Mucosa of rectum (tissue), 2 donors: ENCODE measurements around the gene TEX54.
"Not testable (repeated sequence)": the region's sequence is repeated elsewhere in the genome, so short reads cannot be mapped to it uniquely, and the experiment has no call there.

Source experiments
- H3K27ac ChIP-seq, 2 donors: one replicate each; pipeline ENCODE4 v1.7.0; 2013; ENCODE audit warnings: inconsistent platforms in 2 of 2, low read depth in 2 of 2, low read length in 2 of 2
- H3K27me3 ChIP-seq, 2 donors: one replicate each; pipeline ENCODE4 v1.7.0; 2013; ENCODE audit warnings: low read length in 2 of 2; ENCODE audit not compliant: control insufficient read depth in 2 of 2, insufficient read depth in 2 of 2
- H3K36me3 ChIP-seq, 2 donors: one replicate each; pipeline ENCODE4 v1.7.0; 2013; ENCODE audit warnings: low read length in 2 of 2; ENCODE audit not compliant: control insufficient read depth in 2 of 2, insufficient read depth in 2 of 2
- H3K4me1 ChIP-seq, 2 donors: one replicate each; pipeline ENCODE4 v1.7.0; 2013; ENCODE audit warnings: low read length in 2 of 2, mild to moderate bottlenecking in 1 of 2; ENCODE audit not compliant: control insufficient read depth in 2 of 2, insufficient read depth in 2 of 2
- H3K4me3 ChIP-seq, 2 donors: one replicate each; pipeline ENCODE4 v1.7.0; 2013; ENCODE audit warnings: low read length in 2 of 2
- H3K9ac ChIP-seq, 2 donors: one replicate each; pipeline ENCODE4 v1.7.0; 2013; ENCODE audit warnings: low read length in 2 of 2, low read depth in 1 of 2, mild to moderate bottlenecking in 1 of 2
- H3K9me3 ChIP-seq, 2 donors: one replicate each; pipeline ENCODE4 v1.7.0; 2013; ENCODE audit warnings: low read length in 2 of 2; ENCODE audit not compliant: control insufficient read depth in 2 of 2
- donor health status: healthy.
- donor health status: Normal muscosa, but diverticular disease.

Gene TEX54

GRCh38 chr11:62831520-62832335, 913 bp downstream of the TEX54 start, which contains the start of gene STX5:
TSS of gene STX5 (minus strand) at chr11:62832051. CDS start at chr11:62831243, 808 bp downstream.
- Histone ChIP-seq H3K36me3 (peaks cover 32 to 37% of the 10 kb centered on the region in 2 donors), H3K9me3 (no peaks in the 10 kb centered on the region), H3K9ac (peak within 1 kb of the TSS; percentile 98), H3K4me1 (peaks cover 19 to 21% of the 10 kb centered on the region in 2 donors), H3K27me3 (no peaks in the 10 kb centered on the region), H3K4me3 (peak within 1 kb of the TSS; percentile 94 to 100), H3K27ac (peak within 1 kb of the TSS; percentile 99)

GRCh38 chr11:62830904-62831519, 1.6 kb downstream of the TEX54 start:
- Histone ChIP-seq H3K9ac (peak overlapping the region; percentile 92 to 98), H3K9me3 (no peaks in the 10 kb centered on the region), H3K4me1 (peaks cover 19 to 21% of the 10 kb centered on the region in 2 donors), H3K27ac (peak overlapping the region; percentile 99), H3K36me3 (peaks cover 28 to 34% of the 10 kb centered on the region in 2 donors), H3K4me3 (peak overlapping the region; percentile 94 to 100), H3K27me3 (no peaks in the 10 kb centered on the region)

- Histone ChIP-seq H3K36me3 (peaks cover 39 to 45% of the 10 kb centered on the region in 2 donors), H3K4me1 (peaks cover 14 to 19% of the 10 kb centered on the region in 2 donors)
- not testable (repeated sequence) for H3K4me3 ChIP-seq, H3K9me3 ChIP-seq, H3K27me3 ChIP-seq, H3K9ac ChIP-seq, H3K27ac ChIP-seq
Measured at GRCh38 chr11:62828130-62828529, 4.5 kb downstream of the TEX54 start.

- Histone ChIP-seq H3K9ac (no peak overlapping the region), H3K36me3 (peaks cover 61 to 70% of the 10 kb centered on the region in 2 donors), H3K4me1 (no peaks in the 10 kb centered on the region), H3K27me3 (no peaks in the 10 kb centered on the region), H3K9me3 (no peaks in the 10 kb centered on the region), H3K27ac (no peak overlapping the region), H3K4me3 (no peak overlapping the region)
Measured at GRCh38 chr11:62823677-62824076, 9.0 kb downstream of the TEX54 start.

- no peaks in the 10 kb centered on the region for H3K4me1 ChIP-seq
- H3K4me3 ChIP-seq: no peak overlapping the region
- no peak overlapping the region for H3K9ac ChIP-seq
- H3K27ac ChIP-seq: no peak overlapping the region
- H3K36me3 ChIP-seq: peaks cover 18 to 27% of the 10 kb centered on the region in 2 donors
- H3K27me3 ChIP-seq: no peaks in the 10 kb centered on the region
- H3K9me3 ChIP-seq: no peaks in the 10 kb centered on the region
Measured at GRCh38 chr11:62817129-62817528, 15.5 kb downstream of the TEX54 start.

- Histone ChIP-seq H3K9me3 (no peaks in the 10 kb centered on the region), H3K27ac (no peak overlapping the region), H3K4me1 (no peaks in the 10 kb centered on the region), H3K36me3 (peaks cover 18 to 22% of the 10 kb centered on the region in 2 donors), H3K9ac (no peak overlapping the region), H3K27me3 (no peaks in the 10 kb centered on the region), H3K4me3 (no peak overlapping the region)
Measured at GRCh38 chr11:62816557-62816956, 16.1 kb downstream of the TEX54 start.

- Histone ChIP-seq H3K4me3 (no peak overlapping the region), H3K4me1 (no peaks in the 10 kb centered on the region), H3K27ac (no peak overlapping the region), H3K36me3 (peaks cover 2 to 9% of the 10 kb centered on the region in 2 donors), H3K9ac (no peak overlapping the region), H3K27me3 (no peaks in the 10 kb centered on the region), H3K9me3 (no peaks in the 10 kb centered on the region)
Measured at GRCh38 chr11:62811659-62812058, 21.0 kb downstream of the TEX54 start.

- Histone ChIP-seq H3K9ac (no peak overlapping the region), H3K27ac (no peak overlapping the region), H3K4me3 (no peak overlapping the region), H3K27me3 (no peaks in the 10 kb centered on the region), H3K4me1 (peaks cover 0 to under 1% of the 10 kb centered on the region in 2 donors), H3K9me3 (no peaks in the 10 kb centered on the region), H3K36me3 (peaks cover 2 to 6% of the 10 kb centered on the region in 2 donors)
Measured at GRCh38 chr11:62810748-62811147, 21.9 kb downstream of the TEX54 start.

GRCh38 chr11:62806611-62807121, 26.0 kb downstream of the TEX54 start:
- Histone ChIP-seq H3K27me3 (no peaks in the 10 kb centered on the region), H3K9me3 (no peaks in the 10 kb centered on the region), H3K9ac (no peak overlapping the region), H3K4me1 (peaks cover 9 to 19% of the 10 kb centered on the region in 2 donors), H3K4me3 (no peak overlapping the region), H3K36me3 (peaks cover 12 to 19% of the 10 kb centered on the region in 2 donors), H3K27ac (no peak overlapping the region)

- Histone ChIP-seq H3K36me3 (peaks cover 19 to 26% of the 10 kb centered on the region in 2 donors), H3K4me1 (peaks cover 9 to 19% of the 10 kb centered on the region in 2 donors), H3K4me3 (peak overlapping the region; percentile 88 to 92), H3K27ac (peak overlapping the region in 1 of 2 donors; percentile 94), H3K27me3 (no peaks in the 10 kb centered on the region), H3K9me3 (no peaks in the 10 kb centered on the region), H3K9ac (peak overlapping the region; percentile 76 to 94)
Measured at GRCh38 chr11:62805961-62806441, 26.6 kb downstream of the TEX54 start.
